Right atrium auricular region (tissue), 2 donors: ENCODE results near the gene ZDHHC12. TPM values are rescaled to one million over a fixed set of nuclear protein-coding genes. Genes with fewer than 3 reads are reported as not detected.

Experiments used
- DNase-seq: peaks from one replicate; pipeline ENCODE4 v3.0.0-alpha.2; 2019; ENCODE audit warnings: low spot score
- H3K27ac ChIP-seq, 2 donors: fragments of 200-600 bp; sonication (generic); 1 replicate in 1 of 2; 2 replicates in 1 of 2; pipeline ENCODE4 v1.5.1; 2016 to 2019
- H3K27me3 ChIP-seq, 2 donors: fragments of 200-600 bp; sonication (generic); one replicate each; pipeline versions ENCODE4 v1.5.1 to v1.6.0; 2017 to 2019
- H3K36me3 ChIP-seq: fragments of 200-600 bp; sonication (generic); one replicate; pipeline ENCODE4 v1.5.1; 2016
- H3K4me1 ChIP-seq, 2 donors: fragments of 200-600 bp; sonication (generic); one replicate each; pipeline versions ENCODE4 v1.5.1 to v1.6.0; 2017 to 2019
- H3K4me3 ChIP-seq, 2 donors: fragments of 200-600 bp; sonication (generic); 1 replicate in 1 of 2; 2 replicates in 1 of 2; pipeline ENCODE4 v1.5.1; 2017 to 2019; ENCODE audit warnings: mild to moderate bottlenecking in 1 of 2, moderate library complexity in 1 of 2
- H3K9me3 ChIP-seq, 2 donors: fragments of 200-600 bp; sonication (generic); one replicate each; pipeline ENCODE4 v1.5.1; 2019
- total RNA-seq, 2 donors: library from RNA; depleted of rRNA; stranded (reverse); fragments of >200 nt; gene quantifications; one replicate each; pipeline ENCODE4 v1.1.0, GENCODE V29; 2016
- TF ChIP-seq, protein P1 (sequence below), 2 donors: fragments of 200-600 bp; sonication (generic); IDR thresholded peaks; one replicate each; pipeline ENCODE4 v1.5.1; 2019; ENCODE audit warnings: antibody characterized with exemption in 2 of 2

Gene ZDHHC12
- total RNA-seq, 2 donors from 2014 or later = 22.8 to 24.4 TPM

- no peak overlapping the region for H3K27ac ChIP-seq
- H3K4me3 ChIP-seq = no peak overlapping the region
- TF ChIP-seq, protein P1, sequence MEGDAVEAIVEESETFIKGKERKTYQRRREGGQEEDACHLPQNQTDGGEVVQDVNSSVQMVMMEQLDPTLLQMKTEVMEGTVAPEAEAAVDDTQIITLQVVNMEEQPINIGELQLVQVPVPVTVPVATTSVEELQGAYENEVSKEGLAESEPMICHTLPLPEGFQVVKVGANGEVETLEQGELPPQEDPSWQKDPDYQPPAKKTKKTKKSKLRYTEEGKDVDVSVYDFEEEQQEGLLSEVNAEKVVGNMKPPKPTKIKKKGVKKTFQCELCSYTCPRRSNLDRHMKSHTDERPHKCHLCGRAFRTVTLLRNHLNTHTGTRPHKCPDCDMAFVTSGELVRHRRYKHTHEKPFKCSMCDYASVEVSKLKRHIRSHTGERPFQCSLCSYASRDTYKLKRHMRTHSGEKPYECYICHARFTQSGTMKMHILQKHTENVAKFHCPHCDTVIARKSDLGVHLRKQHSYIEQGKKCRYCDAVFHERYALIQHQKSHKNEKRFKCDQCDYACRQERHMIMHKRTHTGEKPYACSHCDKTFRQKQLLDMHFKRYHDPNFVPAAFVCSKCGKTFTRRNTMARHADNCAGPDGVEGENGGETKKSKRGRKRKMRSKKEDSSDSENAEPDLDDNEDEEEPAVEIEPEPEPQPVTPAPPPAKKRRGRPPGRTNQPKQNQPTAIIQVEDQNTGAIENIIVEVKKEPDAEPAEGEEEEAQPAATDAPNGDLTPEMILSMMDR (IDR thresholded peaks at IDR 0.05) = no peak
- H3K36me3 ChIP-seq = no peaks in the 10 kb centered on the region
- no peaks in the 10 kb centered on the region for H3K4me1 ChIP-seq
- DNase-seq = no peak
- no peaks in the 10 kb centered on the region for H3K9me3 ChIP-seq
- no peaks in the 10 kb centered on the region for H3K27me3 ChIP-seq
Measured at GRCh38 chr9:128712451-128713410, 11.2 kb downstream of the ZDHHC12 start.

GRCh38 chr9:128707446-128707845 lies 16.5 kb downstream of the ZDHHC12 start:
- Histone ChIP-seq H3K4me1 (peaks cover 0 to 6% of the 10 kb centered on the region in 2 donors), H3K27me3 (no peaks in the 10 kb centered on the region), H3K36me3 (no peaks in the 10 kb centered on the region), H3K4me3 (no peak overlapping the region), H3K9me3 (no peaks in the 10 kb centered on the region), H3K27ac (no peak overlapping the region)
- TF ChIP-seq, protein P1 (IDR thresholded peaks at IDR 0.05) = no peak
- no peak for DNase-seq

GRCh38 chr9:128706671-128707381 lies 17.1 kb downstream of the ZDHHC12 start:
- no peaks in the 10 kb centered on the region for H3K9me3 ChIP-seq
- H3K4me1 ChIP-seq = peaks cover 0 to 6% of the 10 kb centered on the region in 2 donors
- DNase-seq = no peak
- H3K36me3 ChIP-seq = no peaks in the 10 kb centered on the region
- H3K4me3 ChIP-seq = no peak overlapping the region
- no peaks in the 10 kb centered on the region for H3K27me3 ChIP-seq
- TF ChIP-seq, protein P1 (IDR thresholded peaks at IDR 0.05) = no peak
- no peak overlapping the region for H3K27ac ChIP-seq

GRCh38 chr9:128706045-128706444 lies 17.9 kb downstream of the ZDHHC12 start:
- Histone ChIP-seq H3K36me3 (no peaks in the 10 kb centered on the region), H3K27ac (no peak overlapping the region), H3K4me3 (no peak overlapping the region), H3K27me3 (no peaks in the 10 kb centered on the region), H3K9me3 (no peaks in the 10 kb centered on the region), H3K4me1 (peaks cover 0 to 12% of the 10 kb centered on the region in 2 donors)
- TF ChIP-seq, protein P1 (IDR thresholded peaks at IDR 0.05) = no peak
- no peak for DNase-seq

GRCh38 chr9:128705051-128705965 lies 18.6 kb downstream of the ZDHHC12 start:
- no peaks in the 10 kb centered on the region for H3K27me3 ChIP-seq
- no peak overlapping the region for H3K4me3 ChIP-seq
- H3K9me3 ChIP-seq = no peaks in the 10 kb centered on the region
- H3K36me3 ChIP-seq = no peaks in the 10 kb centered on the region
- no peak for DNase-seq
- peaks cover 0 to 12% of the 10 kb centered on the region in 2 donors for H3K4me1 ChIP-seq
- peak overlapping the region; percentile 78 to 81 for H3K27ac ChIP-seq
- TF ChIP-seq, protein P1 (IDR thresholded peaks at IDR 0.05) = no peak
